Type B pancreatic cell (in vitro differentiated cells): ENCODE measurements around the gene RASAL2. TPM values are rescaled to one million over a fixed set of nuclear protein-coding genes. Genes with fewer than 3 reads are reported as not detected.

ENCODE experiments used
- DNase-seq: peaks from one replicate; pipeline ENCODE4 v3.0.0; 2021; ENCODE audit warnings: mixed read lengths; ENCODE audit not compliant: unreplicated experiment; ENCODE audit errors: extremely low spot score
- H3K27ac Mint-ChIP-seq: 2 replicates; pipeline ENCODE4 v1.8.0; 2021; ENCODE audit warnings: mild to moderate bottlenecking, mixed read lengths
- H3K27me3 Mint-ChIP-seq: 2 replicates; pipeline ENCODE4 v1.8.0; 2021; ENCODE audit warnings: mixed read lengths
- H3K36me3 Mint-ChIP-seq: 2 replicates; pipeline ENCODE4 v1.8.0; 2021; ENCODE audit warnings: mixed read lengths
- H3K4me1 Mint-ChIP-seq: one replicate; pipeline ENCODE4 v1.8.0; 2021; ENCODE audit warnings: mixed read lengths; ENCODE audit not compliant: unreplicated experiment
- H3K4me3 Mint-ChIP-seq: 2 replicates; pipeline ENCODE4 v1.8.0; 2021; ENCODE audit warnings: mild to moderate bottlenecking, mixed read lengths
- H3K9me3 Mint-ChIP-seq: 2 replicates; pipeline ENCODE4 v1.8.0; 2021; ENCODE audit warnings: mixed read lengths
- CTCF ChIP-seq: fragments of 200-600 bp; sonication (generic); conservative IDR thresholded peaks from 2 replicates; pipeline ENCODE4 v1.5.0; 2021; ENCODE audit warnings: antibody characterized with exemption, mild to moderate bottlenecking
- total RNA-seq: library from RNA; stranded (reverse); gene quantifications from 2 replicates; pipeline ENCODE4 v1.2.1, GENCODE V29; 2021; ENCODE audit warnings: low replicate concordance

Gene RASAL2
- total RNA-seq, 1 donor from 2014 or later, result 21.8 TPM

- no peak for TF ChIP-seq CTCF
- Mint-ChIP-seq H3K27me3 (no peaks in the 10 kb centered on the region), H3K4me1 (peaks cover 3% of the 10 kb centered on the region), H3K27ac (no peak overlapping the region), H3K9me3 (peaks cover 2% of the 10 kb centered on the region), H3K36me3 (peaks cover 2% of the 10 kb centered on the region), H3K4me3 (no peak overlapping the region)
- DNase-seq, result no peak
These were observed 264.6 kb downstream of the RASAL2 start for GRCh38 chr1:178358456-178358855.

DNA sequence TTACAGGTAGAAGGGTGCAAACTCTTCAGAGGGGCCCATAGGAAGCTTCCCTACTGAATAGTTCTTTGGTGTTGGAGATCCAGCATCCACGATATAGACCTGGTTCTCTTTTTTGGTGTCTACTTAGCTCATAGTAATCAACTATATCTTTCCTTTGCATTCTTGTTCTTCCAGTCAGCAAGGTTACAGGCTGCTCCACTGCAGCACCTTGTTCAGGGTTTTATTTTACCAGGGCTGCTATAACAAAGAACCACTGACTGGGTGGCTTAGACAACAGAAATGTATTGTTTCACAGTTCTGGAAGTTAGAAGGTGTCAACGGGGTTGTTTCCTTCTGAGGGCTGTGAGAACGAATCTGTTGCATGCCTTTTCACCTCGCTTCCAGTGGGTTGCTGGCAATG lies 266.5 kb downstream of the RASAL2 start:
- no peaks in the 10 kb centered on the region for H3K9me3 Mint-ChIP-seq
- TF ChIP-seq CTCF, result no peak

GRCh38 chr1:178361847-178362246 lies 267.9 kb downstream of the RASAL2 start:
- no peak for TF ChIP-seq CTCF
- DNase-seq, result no peak
- peaks cover 3% of the 10 kb centered on the region for H3K4me1 Mint-ChIP-seq

More for the DNA sequence above, 266.5 kb downstream of the RASAL2 start:
- Mint-ChIP-seq H3K27me3 (no peaks in the 10 kb centered on the region), H3K4me1 (peaks cover 3% of the 10 kb centered on the region), H3K27ac (no peak overlapping the region), H3K4me3 (no peak overlapping the region), H3K36me3 (no peaks in the 10 kb centered on the region)
- no peak for DNase-seq

DNA sequence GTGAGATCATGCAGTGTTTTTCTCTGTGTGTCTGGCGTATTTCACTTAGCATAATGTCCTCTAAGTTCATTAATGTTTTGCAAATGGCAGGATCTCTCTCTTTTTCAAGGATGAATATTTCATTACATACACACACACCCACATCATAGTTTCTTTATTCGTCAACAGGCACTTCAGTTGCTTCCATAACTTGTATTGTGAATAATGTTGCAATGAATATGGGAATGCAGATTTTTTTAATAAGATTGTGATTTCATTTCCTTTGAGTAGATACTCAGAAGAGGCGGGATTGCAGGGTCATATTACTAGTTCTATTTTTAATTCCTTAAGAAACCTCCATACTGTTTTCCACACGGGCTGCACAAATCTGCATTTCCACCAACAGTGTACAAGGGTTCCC lies 268.8 kb downstream of the RASAL2 start:
- no peak for TF ChIP-seq CTCF
- Mint-ChIP-seq H3K4me3 (no peak overlapping the region), H3K27me3 (no peaks in the 10 kb centered on the region), H3K4me1 (peaks cover 3% of the 10 kb centered on the region), H3K36me3 (no peaks in the 10 kb centered on the region), H3K27ac (no peak overlapping the region), H3K9me3 (no peaks in the 10 kb centered on the region)
- no peak for DNase-seq

More at GRCh38 chr1:178361847-178362246, 267.9 kb downstream of the RASAL2 start:
- H3K4me3 Mint-ChIP-seq, result no peak overlapping the region
- no peaks in the 10 kb centered on the region for H3K27me3 Mint-ChIP-seq
- H3K27ac Mint-ChIP-seq, result no peak overlapping the region
- no peaks in the 10 kb centered on the region for H3K9me3 Mint-ChIP-seq
- no peaks in the 10 kb centered on the region for H3K36me3 Mint-ChIP-seq

- DNase-seq, result no peak
- Mint-ChIP-seq H3K27me3 (no peaks in the 10 kb centered on the region), H3K4me3 (no peak overlapping the region), H3K27ac (no peak overlapping the region), H3K9me3 (no peaks in the 10 kb centered on the region), H3K36me3 (no peaks in the 10 kb centered on the region), H3K4me1 (peaks cover 6% of the 10 kb centered on the region)
- no peak for TF ChIP-seq CTCF
These were observed 270.9 kb downstream of the RASAL2 start for GRCh38 chr1:178364782-178365181.

GRCh38 chr1:178367151-178367550 lies 273.2 kb downstream of the RASAL2 start:
- no peak for TF ChIP-seq CTCF
- no peak for DNase-seq
- no peaks in the 10 kb centered on the region for H3K36me3 Mint-ChIP-seq
- H3K4me3 Mint-ChIP-seq, result no peak overlapping the region
- peaks cover 3% of the 10 kb centered on the region for H3K4me1 Mint-ChIP-seq
- no peaks in the 10 kb centered on the region for H3K27me3 Mint-ChIP-seq
- H3K27ac Mint-ChIP-seq, result no peak overlapping the region
- no peaks in the 10 kb centered on the region for H3K9me3 Mint-ChIP-seq
